Common myeloid progenitor, CD34-positive (primary cell): ENCODE results near the gene GDF15.
A peak's percentile ranks its signal among the peaks of the same experiment; 100 is the strongest.
"Not testable (repeated sequence)": the region's sequence is repeated elsewhere in the genome, so short reads cannot be mapped to it uniquely, and the experiment has no call there.

ENCODE experiments used
- CTCF ChIA-PET: fragments of 350-600 bp; sonication (Branson Sonifier 250); formaldehyde crosslinking; loops from one replicate; lab custom pipeline; 2021; ENCODE audit warnings: antibody characterized with exemption; lab: Charles Lee
- POLR2A ChIA-PET: fragments of 350-600 bp; sonication (Branson Sonifier 250); formaldehyde crosslinking; loops from one replicate; lab custom pipeline; 2021; ENCODE audit warnings: antibody characterized with exemption; lab: Charles Lee
- DNase-seq, 3 donors: peaks; one replicate each; pipeline versions ENCODE4 v3.0.0 to v3.0.0-alpha.2; 2013
- H3K27ac ChIP-seq, 2 experiments: 1 replicate in 1 of 2; 2 replicates in 1 of 2; pipeline ENCODE4 v1.7.0; 2013; ENCODE audit warnings: inconsistent platforms in 2 of 2, low read length in 2 of 2, mild to moderate bottlenecking in 2 of 2, low read depth in 1 of 2, moderate library complexity in 1 of 2; ENCODE audit not compliant: severe bottlenecking in 2 of 2, insufficient read depth in 1 of 2, poor library complexity in 1 of 2
- H3K27me3 ChIP-seq, 5 experiments: replicated peaks in 2 of 5; 1 replicate in 3 of 5; 2 replicates in 2 of 5; pipeline versions ENCODE4 v1.6.1 to v1.7.0; 2013; ENCODE audit warnings: low read length in 4 of 5, mild to moderate bottlenecking in 2 of 5, moderate library complexity in 2 of 5, inconsistent platforms in 1 of 5; ENCODE audit not compliant: insufficient read depth in 5 of 5, control insufficient read depth in 4 of 5
- H3K36me3 ChIP-seq, 4 experiments: 1 replicate in 2 of 4; 2 replicates in 2 of 4; pipeline versions ENCODE4 v1.6.1 to v1.7.0; 2013; ENCODE audit warnings: low read length in 3 of 4, control low read depth in 1 of 4, mild to moderate bottlenecking in 1 of 4; ENCODE audit not compliant: control insufficient read depth in 4 of 4, insufficient read depth in 4 of 4
- H3K4me1 ChIP-seq, 4 experiments: 1 replicate in 3 of 4; 2 replicates in 1 of 4; pipeline versions ENCODE4 v1.6.1 to v1.7.1; 2013; ENCODE audit warnings: low read length in 3 of 4, mild to moderate bottlenecking in 3 of 4, control low read depth in 1 of 4, inconsistent platforms in 1 of 4, moderate library complexity in 1 of 4; ENCODE audit not compliant: control insufficient read depth in 4 of 4, insufficient read depth in 4 of 4; ENCODE audit errors: control extremely low read depth in 1 of 4
- H3K4me3 ChIP-seq, 7 experiments: 1 replicate in 4 of 7; 2 replicates in 3 of 7; pipeline versions ENCODE4 v1.5.1 to v1.7.0; 2013; ENCODE audit warnings: mild to moderate bottlenecking in 7 of 7, low read length in 6 of 7, moderate library complexity in 6 of 7, inconsistent platforms in 2 of 7, low read depth in 2 of 7, control low read depth in 1 of 7; ENCODE audit not compliant: insufficient read depth in 4 of 7, control insufficient read depth in 1 of 7; ENCODE audit errors: extremely low read depth in 1 of 7
- H3K9me3 ChIP-seq, 5 experiments: 1 replicate in 4 of 5; 2 replicates in 1 of 5; pipeline versions ENCODE4 v1.6.1 to v1.7.1; 2013; ENCODE audit warnings: low read length in 4 of 5, mild to moderate bottlenecking in 2 of 5, inconsistent platforms in 1 of 5, low read depth in 1 of 5, moderate library complexity in 1 of 5; ENCODE audit not compliant: control insufficient read depth in 4 of 5, insufficient read depth in 2 of 5; ENCODE audit errors: control extremely low read depth in 1 of 5
- WGBS: methylation state at CpG from one replicate; pipeline ENCODE4 v1.1.5; 2013; ENCODE audit not compliant: insufficient coverage; 5-methylcytosine and 5-hydroxymethylcytosine counted together

GDF15 gene

DNA sequence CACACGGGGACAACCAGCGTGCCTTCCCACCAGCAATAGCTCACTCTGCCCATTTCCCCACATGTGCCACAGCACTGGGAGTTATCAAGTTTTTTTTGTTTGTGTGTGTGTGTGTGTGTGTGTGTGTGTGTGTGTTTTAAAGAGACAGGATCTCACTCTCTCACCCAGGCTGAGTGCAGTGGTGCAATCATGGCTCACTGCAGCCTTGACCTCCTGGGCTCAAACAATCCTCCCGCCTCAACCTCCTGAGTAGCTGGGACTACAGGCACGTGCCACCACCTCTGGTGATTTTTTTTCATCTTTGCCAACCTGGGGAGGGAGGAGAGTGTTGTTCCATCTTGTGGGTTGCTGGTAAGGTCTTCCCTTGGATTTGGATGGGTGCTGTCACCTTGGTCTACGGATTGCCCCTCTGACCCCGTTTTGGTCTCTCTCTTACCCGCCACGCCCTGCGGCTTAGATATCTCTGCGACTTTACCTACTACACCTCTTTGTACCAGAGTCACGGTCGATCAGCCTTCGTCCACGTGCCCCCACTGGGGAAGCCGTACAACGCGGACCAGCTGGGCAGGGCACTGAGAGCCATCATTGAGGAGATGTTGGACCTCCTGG, 22.9 kb upstream of the GDF15 start:
- POLR2A ChIA-PET: no interaction called here
- CTCF ChIA-PET: interaction anchor here (0.6 to 2.5 kb wide), 8 partner anchors 14 to 48 kb away, joined by 3 to 14 read pairs (median 4); partner anchors contain the start of gene GDF15
- H3K27me3 ChIP-seq: no peaks in the 10 kb centered on the region
- peaks cover 5 to 29% (median 21%) of the 10 kb centered on the region in 4 experiments for H3K4me1 ChIP-seq
- H3K27ac ChIP-seq: no peak overlapping the region
- H3K36me3 ChIP-seq: peaks cover 9 to 53% (median 32%) of the 10 kb centered on the region in 4 experiments
- 96% methylated on average over 15 of the region's 17 CpGs for WGBS
- H3K9me3 ChIP-seq: no peaks in the 10 kb centered on the region
- no peak for DNase-seq
- H3K4me3 ChIP-seq: no peak overlapping the region

DNA sequence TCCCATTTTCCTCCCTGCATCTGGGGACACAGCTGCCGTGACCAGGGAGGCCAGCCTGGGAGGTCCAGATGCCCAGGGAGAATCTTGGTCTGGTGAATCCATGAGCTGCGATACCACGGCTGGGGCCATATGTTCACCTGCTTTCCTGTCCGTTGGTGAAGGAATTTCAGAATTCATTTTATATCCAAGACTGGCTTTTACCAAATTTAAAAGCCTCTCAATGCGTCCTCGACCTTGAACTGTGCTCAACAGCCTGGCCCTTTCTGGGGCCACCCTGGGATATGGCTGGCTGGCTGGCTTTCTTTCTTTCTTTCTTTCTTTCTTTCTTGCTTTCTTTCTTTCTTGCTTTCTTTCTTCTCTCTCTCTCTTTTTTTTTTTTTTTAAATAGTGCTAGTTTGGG, 22.2 kb upstream of the GDF15 start:
- ChIA-PET CTCF (interaction anchor here (0.8 to 2.5 kb wide), 7 partner anchors 14 to 47 kb away, joined by 3 to 14 read pairs (median 4); partner anchors contain the start of gene GDF15), POLR2A (no interaction called here)
- Histone ChIP-seq H3K4me3 (no peak overlapping the region), H3K27me3 (no peaks in the 10 kb centered on the region), H3K36me3 (peaks cover 9 to 53% (median 32%) of the 10 kb centered on the region in 4 experiments), H3K9me3 (no peaks in the 10 kb centered on the region), H3K27ac (peak overlapping the region in 1 of 2 experiments; percentile 73), H3K4me1 (peaks cover 5 to 29% (median 21%) of the 10 kb centered on the region in 4 experiments)
- no peak for DNase-seq
- 83% methylated on average over 4 of the region's 6 CpGs for WGBS

DNA sequence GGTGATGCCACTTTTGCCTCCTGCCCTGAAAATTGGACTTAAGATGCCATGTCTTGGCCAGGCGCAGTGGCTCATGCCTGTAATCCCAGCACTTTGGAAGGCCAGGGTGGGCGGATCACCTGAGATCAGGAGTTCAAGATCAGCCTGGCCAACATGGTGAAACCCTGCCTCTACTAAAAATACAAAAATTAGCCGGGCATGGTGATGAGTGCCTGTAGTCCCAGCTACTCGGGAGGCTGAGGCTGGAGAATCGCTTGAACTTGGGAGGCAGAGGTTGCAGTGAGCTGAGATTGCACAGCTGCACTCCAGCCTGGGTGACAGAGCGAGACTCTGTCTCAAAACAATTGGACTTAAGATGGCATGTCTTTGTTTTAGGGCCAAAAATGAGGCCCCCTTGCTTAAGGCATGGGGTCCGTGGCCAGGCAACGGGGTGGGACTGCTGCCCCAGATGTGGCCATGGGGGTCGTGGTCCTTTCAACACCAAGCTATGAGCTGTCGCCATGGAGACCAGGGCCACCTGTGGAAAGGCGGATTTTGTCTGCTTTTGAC, 21.6 kb upstream of the GDF15 start:
- H3K4me1 ChIP-seq: peaks cover 5 to 29% (median 21%) of the 10 kb centered on the region in 4 experiments
- peak overlapping the region in 1 of 2 experiments; percentile 73 for H3K27ac ChIP-seq
- H3K9me3 ChIP-seq, H3K27me3 ChIP-seq, DNase-seq, POLR2A ChIA-PET: not testable (repeated sequence)
- H3K36me3 ChIP-seq: peaks cover 9 to 50% (median 30%) of the 10 kb centered on the region in 4 experiments
- peak overlapping the region in 2 of 7 experiments; percentile 16 to 20 for H3K4me3 ChIP-seq
- CTCF ChIA-PET: interaction anchor here (0.7 to 2.5 kb wide), 5 partner anchors 15 to 79 kb away, joined by 3 to 16 read pairs (median 3); partner anchors contain the start of gene GDF15
- 66% methylated on average over 8 of the region's 11 CpGs for WGBS

DNA sequence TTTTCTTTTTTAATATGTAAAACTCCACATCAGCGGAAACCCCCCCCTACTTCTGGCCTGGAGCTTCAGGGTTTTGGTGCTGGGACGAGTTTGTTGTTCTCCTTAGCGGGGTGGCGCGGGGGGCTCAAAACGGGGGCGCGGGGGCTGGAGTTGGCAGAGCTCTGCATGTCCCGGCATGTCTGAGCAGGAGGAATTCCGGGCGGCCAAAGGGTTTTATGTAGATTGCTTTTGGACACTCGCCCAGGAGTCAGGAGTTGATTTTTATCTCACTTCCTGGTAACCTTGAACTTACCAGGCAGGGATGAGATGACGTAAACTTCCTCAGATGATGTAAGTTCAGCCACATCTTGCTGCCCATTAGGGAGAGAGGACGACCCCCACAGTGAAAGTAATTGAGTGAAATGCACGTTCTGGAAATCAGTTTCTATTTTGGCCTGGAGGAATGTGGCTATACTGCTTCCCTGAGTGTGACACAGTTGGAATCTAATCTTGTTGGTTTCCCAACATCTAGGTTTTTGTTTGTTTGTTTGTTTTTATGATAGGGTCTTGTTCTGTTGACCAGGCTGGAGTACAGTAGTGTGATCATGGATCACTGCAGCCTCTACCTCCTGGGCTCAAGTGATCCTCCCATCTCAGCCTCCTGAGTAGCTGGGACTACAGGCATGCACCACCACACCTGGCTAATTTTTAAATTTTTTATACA, 21.0 kb upstream of the GDF15 start:
- peaks cover 5 to 29% (median 21%) of the 10 kb centered on the region in 4 experiments for H3K4me1 ChIP-seq
- H3K27me3 ChIP-seq: no peaks in the 10 kb centered on the region
- H3K9me3 ChIP-seq: no peaks in the 10 kb centered on the region
- ChIA-PET CTCF (interaction anchor here (0.6 to 2.5 kb wide), 10 partner anchors 9 to 78 kb away, joined by 3 to 16 read pairs (median 3); partner anchors contain the start of gene GDF15), POLR2A (interaction anchor here (0.8 kb wide), 1 partner anchor 9 kb away, joined by 3 read pairs; no protein-coding TSS in a partner anchor)
- peak; percentile 82 to 87 (median 85) for DNase-seq
- H3K27ac ChIP-seq: peak overlapping the region in 1 of 2 experiments; percentile 73
- H3K4me3 ChIP-seq: peak overlapping the region in 2 of 7 experiments; percentile 20 to 25
- under 1% methylated on average over 14 of the region's 15 CpGs for WGBS
- peaks cover 9 to 50% (median 27%) of the 10 kb centered on the region in 4 experiments for H3K36me3 ChIP-seq

DNA sequence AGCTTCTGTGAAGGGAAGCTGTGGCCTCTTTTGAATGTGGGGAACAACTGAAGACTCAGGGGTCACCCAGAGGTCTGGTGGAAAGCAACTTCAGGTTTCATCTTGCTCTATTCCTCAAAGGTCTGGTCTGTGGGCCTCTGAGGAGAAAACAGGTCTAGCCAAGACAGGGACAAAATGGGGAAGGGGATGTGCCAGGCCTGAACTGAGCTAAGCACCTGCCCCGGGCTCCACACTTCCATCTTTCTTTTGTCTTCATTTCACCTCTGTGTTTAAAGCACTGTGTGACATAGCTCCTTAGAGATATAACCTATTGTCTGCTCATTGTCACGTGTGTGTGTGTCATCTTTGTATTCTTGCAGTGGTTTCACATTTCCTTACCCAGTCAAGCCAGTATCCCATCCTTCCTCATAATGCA, 19.9 kb upstream of the GDF15 start:
- Histone ChIP-seq H3K27ac (no peak overlapping the region), H3K36me3 (peaks cover 7 to 42% (median 23%) of the 10 kb centered on the region in 4 experiments), H3K9me3 (no peaks in the 10 kb centered on the region), H3K27me3 (no peaks in the 10 kb centered on the region), H3K4me3 (no peak overlapping the region), H3K4me1 (peaks cover 5 to 29% (median 21%) of the 10 kb centered on the region in 4 experiments)
- ChIA-PET POLR2A (interaction anchor here (0.5 to 0.8 kb wide), 2 partner anchors 8 to 9 kb away, joined by 3 to 4 read pairs; no protein-coding TSS in a partner anchor), CTCF (interaction anchor here (0.7 to 2.3 kb wide), 6 partner anchors 9 to 44 kb away, joined by 3 to 16 read pairs (median 4); no protein-coding TSS in a partner anchor)
- no peak for DNase-seq
- 100% methylated on average over 2 of the region's 2 CpGs for WGBS

DNA sequence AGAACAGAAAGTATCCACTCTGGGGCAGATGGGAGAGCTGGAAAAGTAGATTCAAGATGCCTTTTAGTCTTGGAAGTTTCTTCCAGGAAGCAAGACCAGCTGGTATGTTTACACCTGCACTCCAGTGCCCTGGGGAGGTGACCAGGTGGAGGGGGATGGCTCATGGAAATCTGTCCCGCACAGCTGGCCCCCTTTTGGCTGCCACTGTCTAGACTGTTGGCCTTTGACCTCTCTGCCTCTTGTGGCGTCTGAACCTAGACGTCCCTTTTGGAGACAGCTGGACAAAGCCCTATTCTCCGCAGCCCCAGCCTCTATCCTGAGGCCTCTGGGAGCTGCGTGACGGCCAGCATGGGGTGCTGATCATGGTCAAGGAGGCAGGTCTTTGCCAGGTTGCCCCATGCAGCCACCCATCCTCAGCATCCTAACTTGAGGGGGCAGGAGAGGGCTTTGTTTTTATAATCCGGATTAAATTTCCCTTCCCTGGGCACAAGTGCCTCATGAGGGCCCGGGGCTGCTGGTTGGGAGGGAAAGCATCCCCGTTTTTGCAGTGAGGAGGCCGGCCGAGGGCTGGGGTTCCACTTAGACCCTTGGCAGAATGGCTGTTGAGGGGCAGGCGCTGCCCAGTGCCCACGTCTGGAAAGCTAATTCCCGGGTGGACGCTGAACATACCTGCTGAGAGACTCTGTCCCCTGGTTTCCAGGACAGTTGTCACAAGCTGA, 17.3 kb upstream of the GDF15 start:
- CTCF ChIA-PET: interaction anchor here (0.7 to 1.6 kb wide), 8 partner anchors 19 to 147 kb away, joined by 3 to 4 read pairs (median 4); partner anchors contain the start of gene LRRC25
- no peaks in the 10 kb centered on the region for H3K27me3 ChIP-seq
- 94% methylated on average over 7 of the region's 15 CpGs for WGBS
- peaks cover 5 to 38% (median 33%) of the 10 kb centered on the region in 4 experiments for H3K4me1 ChIP-seq
- peaks cover 4 to 25% (median 10%) of the 10 kb centered on the region in 4 experiments for H3K36me3 ChIP-seq
- POLR2A ChIA-PET: interaction anchor here (1.2 kb wide), 1 partner anchor 49 kb away, joined by 3 read pairs; no protein-coding TSS in a partner anchor
- no peak for DNase-seq
- no peak overlapping the region for H3K27ac ChIP-seq
- H3K9me3 ChIP-seq: no peaks in the 10 kb centered on the region
- H3K4me3 ChIP-seq: no peak overlapping the region
